ENCODE results near the gene CCDC146. TPM values are rescaled to one million over a fixed set of nuclear protein-coding genes. Genes with fewer than 3 reads are reported as not detected.

CCDC146 gene
- total RNA-seq, 1 experiment from 2014 or later = 1.4 TPM

GRCh38 chr7:77337456-77337990 lies 215.1 kb downstream of the CCDC146 start:
- Histone ChIP-seq H3K4me1 (peaks cover 24% of the 10 kb centered on the region), H3K27me3 (replicated peaks; ENCODE audit: control insufficient read depth, insufficient read depth, low read length) (no peaks in the 10 kb centered on the region), H3K9me3 (no peaks in the 10 kb centered on the region), H3K36me3 (ENCODE audit: control insufficient read depth, insufficient read depth, low read length) (no peaks in the 10 kb centered on the region), H3K4me3 (ENCODE audit: low read depth, low read length) (no peak overlapping the region)
- DNase-seq = no peak
- POLR2A ChIA-PET = no interaction called here
- H3K4me3 Mint-ChIP-seq (ENCODE audit: unreplicated experiment) = no peak overlapping the region
- H3K9me3 Mint-ChIP-seq (ENCODE audit: unreplicated experiment) = no peaks in the 10 kb centered on the region
- H3K4me1 Mint-ChIP-seq (ENCODE audit: low read depth, unreplicated experiment) = peaks cover 21% of the 10 kb centered on the region
- no TSS peak for BruUV-seq (replicated peaks)
- peaks cover 10% of the 10 kb centered on the region for H3K36me3 Mint-ChIP-seq (ENCODE audit: insufficient read depth, unreplicated experiment)
- TF ChIP-seq CTCF (IDR thresholded peaks at IDR 0.05; ENCODE audit: insufficient read depth in 1 of 2, low read depth in 1 of 2, low read length in 1 of 2, severe bottlenecking in 1 of 2, unreplicated experiment in 1 of 2) = no peak
- H3K27me3 Mint-ChIP-seq (ENCODE audit: insufficient read depth, unreplicated experiment) = no peaks in the 10 kb centered on the region
- intact Hi-C loops (cut with micrococcal nuclease; ENCODE audit: unreplicated experiment) = no loop called here
- CTCF ChIA-PET = no interaction called here
- no peak overlapping the region for H3K27ac Mint-ChIP-seq (ENCODE audit: unreplicated experiment)

- no peaks in the 10 kb centered on the region for H3K36me3 ChIP-seq (ENCODE audit: control insufficient read depth, insufficient read depth, low read length)
- no peak overlapping the region for H3K4me3 ChIP-seq (ENCODE audit: low read depth, low read length)
- peaks cover 24% of the 10 kb centered on the region for H3K4me1 ChIP-seq
- Mint-ChIP-seq H3K4me1 (ENCODE audit: low read depth, unreplicated experiment) (peaks cover 21% of the 10 kb centered on the region), H3K27ac (ENCODE audit: unreplicated experiment) (no peak overlapping the region), H3K4me3 (ENCODE audit: unreplicated experiment) (no peak overlapping the region), H3K9me3 (ENCODE audit: unreplicated experiment) (no peaks in the 10 kb centered on the region), H3K27me3 (ENCODE audit: insufficient read depth, unreplicated experiment) (no peaks in the 10 kb centered on the region), H3K36me3 (ENCODE audit: insufficient read depth, unreplicated experiment) (peaks cover 10% of the 10 kb centered on the region)
- DNase-seq = no peak
- H3K9me3 ChIP-seq = no peaks in the 10 kb centered on the region
- no peaks in the 10 kb centered on the region for H3K27me3 ChIP-seq (replicated peaks; ENCODE audit: control insufficient read depth, insufficient read depth, low read length)
- intact Hi-C loops (cut with micrococcal nuclease; ENCODE audit: unreplicated experiment) = no loop called here
- no TSS peak for BruUV-seq (replicated peaks)
- CTCF ChIA-PET = no interaction called here
- TF ChIP-seq CTCF (IDR thresholded peaks at IDR 0.05; ENCODE audit: insufficient read depth in 1 of 2, low read depth in 1 of 2, low read length in 1 of 2, severe bottlenecking in 1 of 2, unreplicated experiment in 1 of 2) = no peak
- POLR2A ChIA-PET = no interaction called here
These were observed 215.8 kb downstream of the CCDC146 start for GRCh38 chr7:77338260-77338659.

GRCh38 chr7:77338883-77339629 lies 216.6 kb downstream of the CCDC146 start:
- peak overlapping the region; percentile 74 for H3K27ac Mint-ChIP-seq (ENCODE audit: unreplicated experiment)
- POLR2A ChIA-PET = interaction anchor here (0.5 kb wide), 2 partner anchors 9 to 20 kb away, joined by 4 to 6 read pairs; no protein-coding TSS in a partner anchor

More at GRCh38 chr7:77338883-77339629, 216.6 kb downstream of the CCDC146 start:
- BruUV-seq (replicated peaks) = TSS peak; percentile 49
- TF ChIP-seq CTCF (IDR thresholded peaks at IDR 0.05; ENCODE audit: insufficient read depth in 1 of 2, low read depth in 1 of 2, low read length in 1 of 2, severe bottlenecking in 1 of 2, unreplicated experiment in 1 of 2) = no peak
- intact Hi-C loops (cut with micrococcal nuclease; ENCODE audit: unreplicated experiment) = loop anchor here (1.0 kb wide), 1 partner anchor 120 kb away; no protein-coding TSS in a partner anchor
- peak; percentile 69 to 78 for DNase-seq
- H3K36me3 ChIP-seq (ENCODE audit: control insufficient read depth, insufficient read depth, low read length) = no peaks in the 10 kb centered on the region
- no peaks in the 10 kb centered on the region for H3K9me3 ChIP-seq
- no peaks in the 10 kb centered on the region for H3K27me3 ChIP-seq (replicated peaks; ENCODE audit: control insufficient read depth, insufficient read depth, low read length)
- no peaks in the 10 kb centered on the region for H3K27me3 Mint-ChIP-seq (ENCODE audit: insufficient read depth, unreplicated experiment)
- CTCF ChIA-PET = interaction anchor here (0.7 kb wide), 1 partner anchor 92 kb away, joined by 3 read pairs; no protein-coding TSS in a partner anchor
- H3K4me1 ChIP-seq = peaks cover 24% of the 10 kb centered on the region
- H3K36me3 Mint-ChIP-seq (ENCODE audit: insufficient read depth, unreplicated experiment) = peaks cover 10% of the 10 kb centered on the region
- no peak overlapping the region for H3K4me3 ChIP-seq (ENCODE audit: low read depth, low read length)
- peaks cover 21% of the 10 kb centered on the region for H3K4me1 Mint-ChIP-seq (ENCODE audit: low read depth, unreplicated experiment)
- no peaks in the 10 kb centered on the region for H3K9me3 Mint-ChIP-seq (ENCODE audit: unreplicated experiment)
- H3K4me3 Mint-ChIP-seq (ENCODE audit: unreplicated experiment) = peak overlapping the region; percentile 16

Measured in Caco-2 (cell line).